ENCODE results near the gene CTSA. TPM values are rescaled to one million over a fixed set of nuclear protein-coding genes. Genes with fewer than 3 reads are reported as not detected.

The CTSA gene
- polyA plus RNA-seq (ENCODE audit: insufficient read length in 3 of 3): 100 to 1,000 TPM; 116 to 134 (median 118) TPM

GRCh38 chr20:45890985-45891983 is at the start of gene CTSA, which contains the start of gene NEURL2:
CTSA (plus strand) TSS chr20:45891335; CDS start chr20:45891569, 234 bp downstream.
NEURL2 (minus strand) TSS chr20:45891208; CDS start chr20:45890991, 217 bp downstream.
- peak in 1 of 3 donors; percentile 79 for DNase-seq (ENCODE audit: low read depth in 3 of 3, low spot score in 2 of 3)

- DNase-seq (ENCODE audit: low read depth in 3 of 3, low spot score in 2 of 3): no peak
Observed at GRCh38 chr20:45841407-45842129, 49.6 kb upstream of the CTSA start.

- DNase-seq (ENCODE audit: low read depth in 3 of 3, low spot score in 2 of 3): no peak
Observed at GRCh38 chr20:45842169-45842812, 48.8 kb upstream of the CTSA start.

- no peak for DNase-seq (ENCODE audit: low read depth in 3 of 3, low spot score in 2 of 3)
Observed at GRCh38 chr20:45843506-45843905, 47.6 kb upstream of the CTSA start.

- no peak for DNase-seq (ENCODE audit: low read depth in 3 of 3, low spot score in 2 of 3)
Observed at GRCh38 chr20:45845452-45845851, 45.7 kb upstream of the CTSA start.

GRCh38 chr20:45848421-45848820 is 42.7 kb upstream of the CTSA start:
- DNase-seq (ENCODE audit: low read depth in 3 of 3, low spot score in 2 of 3): no peak

GRCh38 chr20:45848969-45849582 is 42.1 kb upstream of the CTSA start:
- DNase-seq (ENCODE audit: low read depth in 3 of 3, low spot score in 2 of 3): no peak

GRCh38 chr20:45850238-45850637 is 40.9 kb upstream of the CTSA start:
- DNase-seq (ENCODE audit: low read depth in 3 of 3, low spot score in 2 of 3): no peak

GRCh38 chr20:45850926-45851325 is 40.2 kb upstream of the CTSA start:
- DNase-seq (ENCODE audit: low read depth in 3 of 3, low spot score in 2 of 3): no peak

- DNase-seq (ENCODE audit: low read depth in 3 of 3, low spot score in 2 of 3): no peak
Observed at GRCh38 chr20:45851501-45851900, 39.6 kb upstream of the CTSA start.

- DNase-seq (ENCODE audit: low read depth in 3 of 3, low spot score in 2 of 3): no peak
Observed at GRCh38 chr20:45852326-45852725, 38.8 kb upstream of the CTSA start.

GRCh38 chr20:45853484-45853883 is 37.7 kb upstream of the CTSA start:
- no peak for DNase-seq (ENCODE audit: low read depth in 3 of 3, low spot score in 2 of 3)

- peak; percentile 100 for DNase-seq (ENCODE audit: low read depth in 3 of 3, low spot score in 2 of 3)
Observed at GRCh38 chr20:45857114-45857881, 33.8 kb upstream of the CTSA start, which contains the start of the genes ACOT8 and ZSWIM3. ACOT8 (minus strand) TSS chr20:45857392; CDS start chr20:45857315, 77 bp downstream. ZSWIM3 (plus strand) TSS chr20:45857614; CDS start chr20:45857826, 212 bp downstream.

GRCh38 chr20:45857882-45858216 is 33.3 kb upstream of the CTSA start:
- no peak for DNase-seq (ENCODE audit: low read depth in 3 of 3, low spot score in 2 of 3)

- DNase-seq (ENCODE audit: low read depth in 3 of 3, low spot score in 2 of 3): no peak
Observed at GRCh38 chr20:45859916-45860315, 31.2 kb upstream of the CTSA start.

GRCh38 chr20:45860560-45861220 is 30.4 kb upstream of the CTSA start:
- no peak for DNase-seq (ENCODE audit: low read depth in 3 of 3, low spot score in 2 of 3)

GRCh38 chr20:45861221-45862075 is 29.7 kb upstream of the CTSA start:
- DNase-seq (ENCODE audit: low read depth in 3 of 3, low spot score in 2 of 3): no peak

Data from right renal cortex interstitium (tissue), 3 donors.